C4-2B (cell line): Measurements from ENCODE around the gene PUM2.
A peak's percentile ranks its signal among the peaks of the same experiment; 100 is the strongest.

Source experiments
- H3K27ac ChIP-seq: fragments of 450-650 bp; 2 replicates; pipeline ENCODE4 v1.5.1; 2017
- CTCF ChIP-seq: fragments of 450-650 bp; conservative IDR thresholded peaks from 2 replicates; pipeline ENCODE4 v1.5.1; 2017; ENCODE audit warnings: mild to moderate bottlenecking
- ZFX ChIP-seq: fragments of 450-650 bp; IDR thresholded peaks from 2 replicates; pipeline ENCODE4 v1.6.1; 2017

Gene PUM2

GRCh38 chr2:20391951-20392699 lies 41.5 kb upstream of the PUM2 start:
- no peak overlapping the region for H3K27ac ChIP-seq
- TF ChIP-seq ZFX (no peak), CTCF (no peak)

GRCh38 chr2:20390524-20391123 lies 40.0 kb upstream of the PUM2 start:
- TF ChIP-seq ZFX (no peak), CTCF (no peak)
- no peak overlapping the region for H3K27ac ChIP-seq

GRCh38 chr2:20384953-20385352 lies 34.3 kb upstream of the PUM2 start:
- no peak overlapping the region for H3K27ac ChIP-seq
- TF ChIP-seq CTCF = no peak
- no peak for TF ChIP-seq ZFX

GRCh38 chr2:20382965-20383810 lies 32.5 kb upstream of the PUM2 start:
- TF ChIP-seq ZFX = no peak
- no peak for TF ChIP-seq CTCF
- H3K27ac ChIP-seq = no peak overlapping the region

GRCh38 chr2:20381457-20381856 lies 30.8 kb upstream of the PUM2 start:
- TF ChIP-seq CTCF = no peak
- no peak for TF ChIP-seq ZFX
- H3K27ac ChIP-seq = no peak overlapping the region

- TF ChIP-seq CTCF (peak; percentile 67), ZFX (no peak)
- H3K27ac ChIP-seq = no peak overlapping the region
Observed at GRCh38 chr2:20378891-20379519, 28.4 kb upstream of the PUM2 start.

- no peak for TF ChIP-seq CTCF
- TF ChIP-seq ZFX = no peak
- no peak overlapping the region for H3K27ac ChIP-seq
Observed at GRCh38 chr2:20378341-20378740, 27.7 kb upstream of the PUM2 start.
